Left colon (tissue), 2 donors: Measurements from ENCODE around the gene ADCY6. TPM values are rescaled to one million over a fixed set of nuclear protein-coding genes. Genes with fewer than 3 reads are reported as not detected.

Experiments
- ATAC-seq: fragments of 200-7000 bp; cut with Tn5 transposase; one replicate; pipeline ENCODE4 v1.9.1; 2020; ENCODE audit warnings: mild to moderate bottlenecking, moderate library complexity
- DNase-seq, 2 donors: peaks; one replicate each; pipeline ENCODE4 v3.0.0-alpha.2; 2020
- intact Hi-C, 2 donors: fragments of 100-400 bp; cut with DNase I in 1 of 2; cut with micrococcal nuclease in 1 of 2; formaldehyde crosslinking; loops; one replicate each; pipeline versions ENCODE4 v1.11.2 to v1.14.0; 2022; cut with DNase I, micrococcal nuclease
- long read RNA-seq: library from polyadenylated mRNA; unstranded; transcript quantifications from one replicate; pipeline ENCODE4 v2.0.0, GENCODE V29; 2021
- total RNA-seq, 2 donors: library from RNA; stranded (reverse); fragmentation: NEBNext Ultra II Directional; extraction: Animal tissue kit (Norgen Biotek cat#: 25700); gene quantifications; one replicate each; pipeline ENCODE4 v1.2.1, GENCODE V29; 2021
- donor health status: DM: no; HTN: no; CAD: no.
- donor health status: DM: yes; HTN: yes; CAD: no.

ADCY6 gene
- 100 to 1,000 TPM; 103 to 130 TPM for total RNA-seq
- long read RNA-seq, full-length matches to known transcripts: 2 of 50 reads
- long read RNA-seq, partial matches to known transcripts: 40 of 50 reads
- long read RNA-seq, other reads (novel, unspliced or antisense): 8 of 50 reads

DNA sequence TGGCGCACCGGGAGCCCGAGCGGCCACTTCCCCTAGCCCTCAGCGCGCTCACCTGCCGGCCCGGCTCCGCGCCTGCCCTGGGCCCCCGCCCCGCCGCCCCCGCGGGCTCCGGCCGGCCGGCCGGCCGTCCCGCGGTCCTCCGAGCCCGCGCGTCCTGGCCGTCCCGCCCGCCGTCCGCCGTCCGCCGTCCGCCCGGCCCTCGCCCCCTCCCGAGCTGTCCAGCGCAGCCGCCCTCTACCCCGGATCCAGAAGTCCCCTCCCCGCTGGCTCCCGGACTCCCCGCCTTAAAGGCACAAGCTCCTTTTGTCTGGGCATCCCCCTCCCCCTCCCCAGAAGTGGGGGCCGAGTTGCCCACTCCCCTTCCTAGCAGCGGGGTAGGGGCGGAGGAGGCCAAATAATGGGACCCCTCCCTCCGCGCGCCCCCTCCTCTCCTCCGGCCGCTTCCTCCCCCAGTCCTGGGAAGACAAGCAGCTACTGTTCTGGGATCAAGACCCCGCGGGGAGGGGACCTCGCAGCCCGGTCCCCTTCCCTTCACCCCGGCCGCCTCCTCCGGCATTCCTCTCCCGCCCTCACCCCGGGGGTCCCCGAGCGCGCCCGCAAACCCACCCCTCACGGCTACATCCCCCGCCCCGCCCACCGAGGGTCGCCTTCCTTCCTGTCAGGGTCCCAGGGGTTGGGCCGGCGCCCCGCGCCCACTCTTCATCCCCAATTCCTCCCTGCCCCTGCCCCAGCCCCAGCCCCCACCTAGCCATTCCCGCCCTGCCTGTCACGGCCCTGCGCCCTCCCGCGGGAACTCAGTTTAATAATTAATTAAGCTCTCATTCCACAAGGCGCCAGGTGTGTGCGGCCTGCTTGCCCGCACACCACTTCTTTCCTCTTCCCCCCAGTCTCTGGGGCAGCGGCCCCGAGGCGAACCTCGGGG, at the start of gene ADCY6:
Gene ADCY6 (minus strand): TSS at position 236 of the 922 bp plus-strand sequence. CDS start 5,655 bp downstream, outside the sequence.
- ATAC-seq: peak; percentile 87
- intact Hi-C loops: no loop called here
- DNase-seq: peak; percentile 87 to 89

DNA sequence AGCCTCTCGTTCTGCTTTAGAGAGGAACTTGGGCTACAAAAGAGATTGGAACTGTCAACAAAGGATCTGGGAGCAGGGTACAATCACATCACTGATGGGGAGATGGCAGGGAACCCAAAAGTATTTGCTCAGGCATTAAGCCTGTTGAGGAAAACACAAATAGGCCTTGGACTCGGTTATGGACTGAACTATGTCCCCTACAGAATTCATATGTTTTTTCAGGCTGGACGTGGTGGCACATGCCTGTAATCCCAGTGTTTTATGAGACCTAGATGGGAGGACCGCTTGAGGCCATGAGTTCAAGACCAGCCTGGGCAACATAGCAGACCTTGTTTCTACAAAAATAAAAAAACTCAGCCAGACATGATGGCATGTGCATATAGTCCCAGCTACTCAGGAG, 49.2 kb upstream of the ADCY6 start:
- intact Hi-C loops: no loop called here
- DNase-seq: no peak
- ATAC-seq: no peak

DNA sequence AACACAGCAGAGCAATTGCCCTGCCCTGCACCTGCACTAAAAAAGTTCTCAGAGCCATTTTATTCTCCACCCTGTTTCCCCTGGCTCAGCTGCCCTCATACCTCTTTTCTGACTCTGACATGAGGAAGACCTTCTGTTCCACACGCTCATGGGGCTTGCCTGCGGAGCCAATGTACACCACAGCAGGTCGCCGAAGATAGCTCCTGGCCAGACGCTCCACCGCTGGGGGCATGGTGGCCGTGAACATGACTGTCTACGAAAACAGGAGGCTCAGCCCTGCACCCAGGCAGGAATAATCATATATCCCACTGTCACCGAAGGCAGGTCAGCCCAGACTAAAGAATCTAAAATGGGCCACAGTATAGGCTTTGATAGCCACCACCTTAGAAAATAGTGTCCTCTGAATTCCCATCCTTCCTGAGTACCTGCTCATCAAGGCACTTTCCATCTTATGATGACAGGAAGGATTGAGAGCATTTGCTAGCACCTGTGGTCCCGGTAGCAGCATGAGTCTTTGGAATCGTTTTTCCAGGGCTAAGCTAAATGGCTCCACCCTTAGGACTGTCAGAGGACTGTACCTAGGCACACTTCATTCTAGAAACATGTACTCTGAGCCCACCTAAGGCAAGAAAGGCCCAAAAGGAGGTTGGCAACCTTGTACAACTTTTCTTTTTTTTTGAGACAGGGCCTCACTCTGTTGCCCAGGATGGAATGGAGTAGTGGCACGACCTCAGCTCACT, 43.6 kb upstream of the ADCY6 start:
- no peak for DNase-seq
- intact Hi-C loops: no loop called here
- ATAC-seq: no peak

DNA sequence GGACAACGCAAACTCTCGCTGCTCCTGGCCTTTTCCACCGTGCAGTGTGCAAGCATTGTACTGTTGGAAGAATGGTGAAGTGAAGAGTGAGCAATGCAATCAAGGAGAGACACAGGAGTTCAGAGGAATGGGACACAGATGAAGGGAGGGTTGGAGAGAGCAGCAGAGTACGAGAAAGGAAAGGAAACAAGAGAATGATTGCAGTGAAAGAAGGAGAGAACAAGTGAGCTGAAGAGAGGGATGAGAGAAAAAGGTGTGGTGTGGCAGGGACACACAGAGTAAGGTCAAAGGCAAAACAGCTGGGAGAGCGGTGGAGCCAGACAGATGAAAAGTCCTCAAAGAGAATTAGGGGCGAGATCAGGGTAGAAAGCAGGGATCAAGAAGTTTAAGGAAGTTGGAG, 42.4 kb upstream of the ADCY6 start:
- intact Hi-C loops: no loop called here
- DNase-seq (no peak), ATAC-seq (no peak)

DNA sequence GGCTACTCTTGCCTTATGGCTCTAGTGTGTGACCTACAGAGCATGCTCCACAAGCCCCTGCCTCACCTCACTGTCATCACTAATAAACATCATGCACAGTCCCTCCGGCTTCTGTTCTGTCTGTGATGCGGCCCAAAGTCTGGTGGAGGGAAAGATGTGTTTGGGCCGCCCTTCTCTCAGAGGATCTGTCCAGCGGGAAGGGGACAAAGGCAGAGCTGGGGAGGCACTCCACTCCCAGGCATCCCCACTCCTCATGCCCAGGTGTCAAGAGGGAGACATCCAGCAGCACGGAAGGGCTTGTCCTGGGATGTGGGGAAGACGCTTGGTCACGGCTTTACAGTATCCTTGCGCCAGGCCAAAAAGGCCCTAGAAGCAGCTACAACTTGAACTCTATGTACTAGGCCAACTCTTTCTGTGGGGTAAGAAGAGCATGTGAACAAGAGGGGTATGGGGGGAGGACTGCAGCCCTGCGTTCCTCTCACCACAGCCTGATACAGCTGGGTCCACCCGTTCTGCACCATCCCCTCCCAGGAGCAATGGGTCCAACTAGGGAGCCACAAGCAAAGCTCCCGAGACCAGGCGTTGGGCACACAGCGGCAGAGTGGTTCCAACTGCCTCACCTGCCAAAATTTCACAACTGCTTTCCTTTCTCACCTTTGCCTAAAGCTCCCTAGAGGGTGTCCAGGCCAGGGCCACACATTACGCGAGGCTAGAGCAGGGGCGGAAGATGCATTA, 40.1 kb upstream of the ADCY6 start:
- no peak for ATAC-seq
- intact Hi-C loops: no loop called here
- no peak for DNase-seq

DNA sequence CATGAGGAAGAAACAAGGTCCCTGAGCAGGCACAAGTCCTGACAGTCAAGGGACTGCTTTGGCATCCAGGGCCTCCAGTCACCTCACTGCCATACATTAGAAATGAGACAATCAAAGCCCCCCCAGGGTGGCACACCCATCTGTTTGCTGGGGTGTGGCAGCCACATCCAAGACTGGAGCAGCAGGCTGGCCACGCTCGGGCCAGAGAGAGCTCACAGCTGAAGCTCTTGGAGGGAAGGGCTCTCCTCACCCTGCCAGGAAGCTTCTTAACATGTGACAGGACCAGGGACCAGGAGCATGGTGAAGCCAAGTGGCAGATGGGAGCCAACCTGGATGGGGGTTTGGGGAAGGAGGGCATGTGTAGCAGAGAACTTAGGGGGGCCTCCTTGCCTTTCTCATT, 39.4 kb upstream of the ADCY6 start:
- DNase-seq (no peak), ATAC-seq (peak; percentile 15)
- intact Hi-C loops: no loop called here

DNA sequence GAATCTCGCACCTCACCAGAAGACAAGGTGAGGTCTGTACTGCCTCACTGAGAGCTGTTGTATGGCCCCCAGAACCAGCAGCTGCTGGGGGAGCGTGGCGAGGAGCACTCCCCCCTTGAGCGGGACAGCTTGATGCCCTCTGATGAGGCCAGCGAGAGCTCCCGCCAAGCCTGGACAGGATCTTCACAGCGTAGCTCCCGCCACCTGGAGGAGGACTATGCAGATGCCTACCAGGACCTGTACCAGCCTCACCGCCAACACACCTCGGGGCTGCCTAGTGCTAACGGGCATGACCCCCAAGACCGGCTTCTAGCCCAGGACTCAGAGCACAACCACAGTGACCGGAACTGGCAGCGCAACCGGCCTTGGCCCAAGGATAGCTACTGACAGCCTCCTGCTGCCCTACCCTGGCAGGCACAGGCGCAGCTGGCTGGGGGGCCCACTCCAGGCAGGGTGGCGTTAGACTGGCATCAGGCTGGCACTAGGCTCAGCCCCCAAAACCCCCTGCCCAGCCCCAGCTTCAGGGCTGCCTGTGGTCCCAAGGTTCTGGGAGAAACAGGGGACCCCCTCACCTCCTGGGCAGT, 38.7 kb upstream of the ADCY6 start:
- intact Hi-C loops: no loop called here
- peak; percentile 2 for ATAC-seq
- no peak for DNase-seq

DNA sequence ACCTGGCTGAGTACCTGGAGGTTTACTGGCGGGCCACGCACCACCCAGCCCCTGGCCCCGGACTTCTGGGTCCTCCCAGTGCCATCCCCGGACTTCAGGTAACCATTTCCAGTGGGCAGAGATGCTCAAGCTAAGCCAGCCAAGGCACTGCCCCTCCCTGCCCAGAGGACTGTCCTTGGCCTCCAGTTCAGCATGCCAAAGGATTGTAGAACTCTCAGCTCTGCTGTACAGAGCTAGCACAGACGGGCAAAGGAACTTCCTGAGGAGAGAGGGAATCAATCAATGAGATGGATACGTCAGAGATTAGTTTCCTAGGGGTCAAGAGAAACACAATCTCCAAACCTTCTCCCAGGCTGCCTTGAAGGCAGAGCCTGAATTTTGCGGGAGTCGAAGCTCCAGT, 38.1 kb upstream of the ADCY6 start:
- intact Hi-C loops: no loop called here
- ATAC-seq: no peak
- DNase-seq: no peak

DNA sequence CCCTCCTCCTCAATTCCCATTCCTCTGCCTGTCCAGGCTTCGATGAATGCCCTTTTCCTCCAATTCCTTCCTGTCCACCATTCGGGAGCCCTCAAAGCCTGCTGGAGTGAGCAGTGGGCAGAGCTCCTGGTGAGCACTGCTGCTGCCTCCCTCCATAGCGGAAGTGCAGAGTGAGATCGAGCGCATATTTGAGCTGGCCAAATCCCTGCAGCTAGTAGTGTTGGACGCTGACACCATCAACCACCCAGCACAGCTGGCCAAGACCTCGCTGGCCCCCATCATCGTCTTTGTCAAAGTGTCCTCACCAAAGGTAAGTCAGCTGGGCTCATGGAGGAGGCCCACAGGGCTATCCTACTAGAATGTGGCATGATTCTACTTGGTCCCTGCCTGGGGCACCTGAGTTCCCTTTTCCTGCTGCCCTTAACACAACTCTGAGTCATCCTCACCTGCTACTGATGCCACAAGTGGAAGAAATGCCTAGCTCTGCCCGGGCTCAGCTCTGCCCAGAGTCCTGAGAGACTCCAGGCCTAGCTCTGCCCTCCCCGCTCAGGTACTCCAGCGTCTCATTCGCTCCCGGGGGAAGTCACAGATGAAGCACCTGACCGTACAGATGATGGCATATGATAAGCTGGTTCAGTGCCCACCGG, 37.4 kb upstream of the ADCY6 start:
- DNase-seq (no peak), ATAC-seq (no peak)
- intact Hi-C loops: no loop called here

DNA sequence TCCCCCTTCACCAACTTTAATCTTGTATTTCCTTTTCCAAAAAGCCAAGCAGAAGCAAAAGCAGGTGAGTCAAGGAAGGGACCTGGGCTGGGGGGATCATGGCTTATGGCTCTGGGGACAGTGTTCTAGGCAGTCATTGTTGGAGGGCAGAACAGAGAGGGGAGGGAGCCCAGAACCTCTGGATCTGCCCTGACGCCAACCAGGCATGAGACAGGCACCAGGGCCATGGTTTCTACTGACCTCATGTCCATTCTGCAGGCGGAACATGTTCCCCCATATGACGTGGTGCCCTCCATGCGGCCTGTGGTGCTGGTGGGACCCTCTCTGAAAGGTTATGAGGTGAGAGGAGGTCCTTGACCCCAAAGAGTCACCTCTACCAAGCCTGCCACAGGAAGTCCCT, 36.0 kb upstream of the ADCY6 start:
- no peak for ATAC-seq
- intact Hi-C loops: no loop called here
- DNase-seq: no peak

DNA sequence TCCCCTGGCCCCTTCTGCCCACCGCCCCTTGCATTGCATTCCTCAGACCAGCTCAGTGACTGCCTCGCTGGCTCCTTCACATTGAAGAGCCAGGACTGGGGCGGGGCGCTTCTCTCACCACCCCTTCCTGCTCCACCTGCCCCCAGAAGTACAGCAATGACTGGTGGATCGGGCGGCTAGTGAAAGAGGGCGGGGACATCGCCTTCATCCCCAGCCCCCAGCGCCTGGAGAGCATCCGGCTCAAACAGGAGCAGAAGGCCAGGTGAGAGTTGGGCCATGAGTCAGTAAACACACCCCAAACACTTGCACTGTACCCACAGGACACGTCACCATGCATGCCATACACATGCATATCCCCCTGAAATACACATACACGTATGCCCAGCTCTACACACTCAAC, 35.2 kb upstream of the ADCY6 start:
- ATAC-seq: peak; percentile 32
- intact Hi-C loops: no loop called here
- DNase-seq: peak in 1 of 2 donors; percentile 27

DNA sequence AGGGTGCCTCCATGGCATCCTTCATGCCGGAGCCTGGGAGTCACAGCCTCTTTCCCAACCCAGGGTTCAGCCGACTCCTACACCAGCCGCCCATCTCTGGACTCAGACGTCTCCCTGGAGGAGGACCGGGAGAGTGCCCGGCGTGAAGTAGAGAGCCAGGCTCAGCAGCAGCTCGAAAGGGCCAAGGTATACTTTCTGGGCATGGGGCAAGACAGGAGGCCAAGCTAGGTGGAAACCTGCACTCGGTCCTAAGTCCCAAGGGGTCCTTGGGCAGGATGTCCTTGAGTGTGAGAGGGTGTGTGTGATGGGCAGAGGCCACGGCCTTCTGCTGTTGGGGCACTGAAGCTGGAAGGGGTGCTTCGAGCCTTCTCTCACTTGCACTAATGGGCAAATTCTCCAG, 34.4 kb upstream of the ADCY6 start:
- ATAC-seq (no peak), DNase-seq (no peak)
- intact Hi-C loops: no loop called here

DNA sequence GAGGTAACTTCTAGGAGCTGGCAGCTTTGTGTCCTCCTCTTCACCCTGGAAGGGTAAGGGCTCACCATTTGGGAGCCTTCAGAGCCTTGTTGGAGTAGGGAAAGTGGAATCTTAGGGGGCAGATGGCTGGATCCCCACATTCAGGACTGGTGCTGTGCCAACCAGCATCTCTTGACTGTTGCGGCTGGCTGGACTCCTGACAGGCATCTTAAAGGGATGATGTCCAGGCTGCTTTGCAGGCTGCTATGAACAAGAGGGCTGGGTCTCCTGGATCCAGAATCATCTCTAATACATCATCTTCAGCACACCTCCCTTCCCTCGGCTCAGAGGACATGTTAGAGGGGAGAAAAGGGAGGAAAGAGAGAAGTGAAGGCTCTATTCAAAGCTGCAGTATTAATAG, 33.8 kb upstream of the ADCY6 start:
- DNase-seq (no peak), ATAC-seq (no peak)
- intact Hi-C loops: no loop called here

DNA sequence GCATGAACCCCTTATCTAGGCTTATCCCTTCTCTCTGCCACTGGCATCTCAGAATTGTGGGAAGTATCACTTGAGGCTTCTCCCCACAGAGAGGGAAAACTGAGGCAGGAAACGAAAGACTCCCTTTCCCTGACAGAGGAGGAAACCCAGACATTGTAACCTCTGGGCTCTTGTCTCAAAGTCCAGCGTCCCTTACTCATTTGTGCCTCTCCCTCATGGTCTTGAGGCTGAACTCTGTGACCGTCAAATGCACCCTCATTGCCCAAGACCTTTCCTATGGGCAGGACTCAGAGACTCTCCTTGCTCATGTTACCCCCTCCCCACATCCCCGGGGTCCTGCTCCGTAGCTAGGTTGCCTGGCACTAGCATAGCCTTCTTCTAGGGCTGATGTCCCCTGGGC, 33.2 kb upstream of the ADCY6 start:
- no peak for DNase-seq
- peak; percentile 2 for ATAC-seq
- intact Hi-C loops: no loop called here

DNA sequence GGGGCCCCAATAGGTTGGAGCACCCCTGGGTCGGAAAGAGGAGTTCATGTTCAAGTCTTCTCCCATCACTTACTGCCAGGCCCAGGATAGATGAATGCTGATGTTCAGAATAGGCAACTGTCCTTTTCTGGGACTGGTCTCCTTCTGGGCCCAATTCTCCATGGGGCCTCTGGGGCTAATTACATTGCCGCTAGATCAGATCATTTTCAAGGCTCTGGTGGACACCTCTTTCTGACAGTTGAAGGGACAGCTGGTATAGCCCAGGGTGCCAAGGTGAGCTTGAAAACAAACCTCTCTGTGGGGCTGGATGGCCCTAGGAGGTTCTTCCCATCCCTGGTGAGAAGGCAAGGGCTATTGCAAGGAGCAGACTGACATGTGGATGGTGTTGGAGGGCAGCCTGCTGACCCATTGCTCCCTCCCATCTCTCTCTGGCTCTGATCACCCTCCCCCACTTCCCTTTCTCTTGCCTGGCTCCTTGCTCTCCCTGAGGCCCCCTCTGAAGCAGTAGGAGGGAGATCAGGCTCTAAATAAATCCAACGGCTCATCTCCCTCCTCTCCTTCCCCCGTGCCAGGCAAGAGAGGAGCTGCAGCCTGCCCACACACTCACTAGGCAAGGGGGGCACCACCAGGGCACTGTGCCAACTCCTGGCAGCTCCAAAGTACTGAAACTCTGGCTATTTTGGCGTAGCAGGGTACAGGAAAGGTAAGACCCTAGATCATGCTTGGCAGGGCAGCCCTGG, 31.3 kb upstream of the ADCY6 start:
- DNase-seq (no peak), ATAC-seq (no peak)
- intact Hi-C loops: no loop called here

DNA sequence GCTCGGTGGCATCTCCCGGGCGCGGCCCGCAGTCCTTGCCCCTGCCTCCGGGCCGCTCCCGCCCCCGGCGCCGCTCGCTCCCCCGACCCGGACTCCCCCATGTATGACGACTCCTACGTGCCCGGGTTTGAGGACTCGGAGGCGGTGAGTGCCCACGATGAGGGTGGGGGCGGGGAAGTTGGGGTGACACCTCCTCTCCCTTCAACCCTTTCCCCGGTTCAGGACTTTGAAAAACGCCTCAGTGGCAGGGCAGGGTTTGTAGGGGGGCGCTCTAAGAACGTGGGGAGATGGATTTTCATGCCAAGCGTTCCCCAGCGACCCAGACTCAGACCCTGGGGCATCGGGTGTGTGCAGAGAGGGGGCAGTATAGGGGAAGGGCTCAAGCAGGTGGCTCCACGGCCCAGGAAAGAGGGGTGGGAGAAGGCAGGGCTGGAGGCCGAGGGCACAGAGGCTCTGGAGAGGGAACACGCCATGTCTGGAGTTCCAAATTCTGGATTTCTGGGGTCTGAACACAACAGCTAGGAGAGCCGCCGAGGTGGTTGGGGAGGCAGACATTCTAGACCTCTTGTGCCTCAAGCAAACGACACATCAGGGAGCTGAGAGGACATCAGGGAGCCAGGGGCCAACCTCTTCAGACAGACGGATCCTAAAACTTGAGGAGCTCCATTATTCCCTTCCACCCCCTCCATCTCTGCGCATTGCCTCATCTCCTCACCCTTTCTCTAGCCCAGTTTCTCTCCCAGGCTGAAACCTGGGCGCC, 30.1 kb upstream of the ADCY6 start:
- ATAC-seq (no peak), DNase-seq (peak in 1 of 2 donors; percentile 53)
- intact Hi-C loops: no loop called here
